ENCODE results near the gene CTU2. TPM values are rescaled to one million over a fixed set of nuclear protein-coding genes. Genes with fewer than 3 reads are reported as not detected.

CTU2 gene
- total RNA-seq, 4 donors from 2014 or later: 4.4 to 13.2 (median 6.3) TPM

DNA sequence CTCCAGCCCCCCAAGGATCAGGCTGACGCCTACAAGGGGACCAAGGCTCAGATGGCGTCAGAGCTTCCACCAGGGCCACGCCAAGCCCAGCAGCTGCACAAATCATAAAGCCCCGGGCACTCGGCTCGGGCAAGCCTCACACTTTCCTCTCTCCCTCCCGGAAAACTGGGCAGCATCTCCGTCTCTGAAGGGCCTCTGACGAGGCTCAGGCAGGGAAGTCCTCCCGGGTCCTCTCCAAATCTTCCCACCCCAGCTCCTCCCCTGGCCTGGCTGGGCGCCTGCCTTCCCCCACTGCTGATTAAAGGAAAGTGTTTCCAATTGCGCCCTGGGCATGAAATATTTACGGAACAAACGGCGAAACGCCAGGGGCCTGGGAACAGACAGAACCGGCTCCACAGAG, 40.2 kb downstream of the CTU2 start:
- peaks cover 0 to 45% (median 7%) of the 10 kb centered on the region in 3 donors for H3K36me3 ChIP-seq
- no peaks in the 10 kb centered on the region for H3K9me3 ChIP-seq
- TF ChIP-seq POLR2A (IDR thresholded peaks at IDR 0.05): no peak
- TF ChIP-seq, protein P1, sequence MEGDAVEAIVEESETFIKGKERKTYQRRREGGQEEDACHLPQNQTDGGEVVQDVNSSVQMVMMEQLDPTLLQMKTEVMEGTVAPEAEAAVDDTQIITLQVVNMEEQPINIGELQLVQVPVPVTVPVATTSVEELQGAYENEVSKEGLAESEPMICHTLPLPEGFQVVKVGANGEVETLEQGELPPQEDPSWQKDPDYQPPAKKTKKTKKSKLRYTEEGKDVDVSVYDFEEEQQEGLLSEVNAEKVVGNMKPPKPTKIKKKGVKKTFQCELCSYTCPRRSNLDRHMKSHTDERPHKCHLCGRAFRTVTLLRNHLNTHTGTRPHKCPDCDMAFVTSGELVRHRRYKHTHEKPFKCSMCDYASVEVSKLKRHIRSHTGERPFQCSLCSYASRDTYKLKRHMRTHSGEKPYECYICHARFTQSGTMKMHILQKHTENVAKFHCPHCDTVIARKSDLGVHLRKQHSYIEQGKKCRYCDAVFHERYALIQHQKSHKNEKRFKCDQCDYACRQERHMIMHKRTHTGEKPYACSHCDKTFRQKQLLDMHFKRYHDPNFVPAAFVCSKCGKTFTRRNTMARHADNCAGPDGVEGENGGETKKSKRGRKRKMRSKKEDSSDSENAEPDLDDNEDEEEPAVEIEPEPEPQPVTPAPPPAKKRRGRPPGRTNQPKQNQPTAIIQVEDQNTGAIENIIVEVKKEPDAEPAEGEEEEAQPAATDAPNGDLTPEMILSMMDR (IDR thresholded peaks at IDR 0.05): no peak
- H3K27me3 ChIP-seq: no peaks in the 10 kb centered on the region
- DNase-seq: no peak
- H3K27ac ChIP-seq: peak overlapping the region; percentile 27 to 77 (median 66)
- WGBS, 2 donors: 34% methylated on average over 3 of the region's 17 CpGs; no CpG with 5 or more reads in 1 of the 2 donors
- peak overlapping the region in 1 of 4 donors; percentile 15 for H3K4me3 ChIP-seq
- intact Hi-C loops (cut with DNase I): no loop called here
- H3K4me1 ChIP-seq: peaks cover 19 to 59% (median 45%) of the 10 kb centered on the region in 3 donors

DNA sequence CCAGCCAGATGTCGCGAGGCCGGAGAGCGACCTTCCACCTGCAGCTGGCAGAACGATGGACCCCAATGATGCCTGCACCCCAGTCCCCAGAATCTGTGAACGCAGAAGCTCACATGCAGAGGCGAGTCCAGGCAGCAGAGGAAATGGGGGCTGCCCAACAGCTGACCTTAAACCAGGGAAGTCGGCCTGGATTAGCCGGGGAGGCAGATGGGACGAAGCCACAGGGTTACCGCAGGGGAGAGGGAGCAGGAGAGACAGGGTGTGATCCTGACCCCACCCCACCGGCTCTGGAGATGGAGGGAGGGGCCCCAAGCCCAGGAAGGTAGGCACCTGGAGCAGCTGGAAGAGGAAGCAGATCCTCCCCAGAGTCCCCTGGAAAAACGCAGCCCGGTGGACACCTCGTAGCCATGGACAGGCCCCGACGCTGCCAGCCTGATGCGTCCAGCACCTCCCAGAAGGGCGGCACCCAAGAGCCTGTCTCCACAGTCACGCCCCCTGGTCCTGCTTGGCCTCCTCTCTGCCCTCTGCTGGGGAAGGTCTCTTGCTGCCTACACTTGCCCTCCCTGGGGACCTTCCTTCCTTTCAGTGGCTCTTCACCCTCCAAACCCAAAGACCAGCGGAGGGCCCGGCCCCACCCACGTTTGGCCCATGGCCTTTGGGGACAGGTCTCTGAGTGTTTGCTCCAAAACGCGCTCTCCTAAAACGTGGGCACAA, 41.4 kb downstream of the CTU2 start:
- no peaks in the 10 kb centered on the region for H3K9me3 ChIP-seq
- H3K36me3 ChIP-seq: peaks cover 0 to 40% (median 0%) of the 10 kb centered on the region in 3 donors
- H3K4me3 ChIP-seq: no peak overlapping the region
- no peaks in the 10 kb centered on the region for H3K27me3 ChIP-seq
- intact Hi-C loops (cut with DNase I): no loop called here
- peaks cover 19 to 58% (median 45%) of the 10 kb centered on the region in 3 donors for H3K4me1 ChIP-seq
- DNase-seq: no peak
- peak overlapping the region in 2 of 4 donors; percentile 39 to 77 for H3K27ac ChIP-seq
- TF ChIP-seq, protein P1 (IDR thresholded peaks at IDR 0.05): peak in 4 of 6 experiments; percentile 4 to 53 (median 18)
- no peak for TF ChIP-seq POLR2A (IDR thresholded peaks at IDR 0.05)
- WGBS, 2 donors: 78% methylated on average over 17 to 18 of the region's 26 CpGs

DNA sequence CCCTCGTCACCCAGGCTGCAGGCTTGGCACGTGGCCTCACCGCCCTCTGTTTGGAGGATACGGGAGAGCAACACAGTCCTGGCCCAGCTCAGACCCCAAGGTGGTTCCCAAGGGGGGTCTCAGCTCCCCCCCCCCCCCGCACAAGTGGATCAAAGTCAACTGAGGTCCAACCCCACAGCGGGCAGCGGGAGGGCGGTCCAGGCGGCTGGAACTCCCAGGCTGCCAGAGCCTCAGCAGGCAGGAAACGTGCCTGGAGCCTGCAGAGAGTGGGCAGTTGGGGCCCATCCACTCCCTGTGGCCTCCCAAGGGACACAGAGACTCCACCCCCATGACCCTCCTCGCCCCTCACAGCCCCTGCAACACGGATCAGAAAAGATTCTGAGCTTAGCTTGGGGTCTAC, 42.1 kb downstream of the CTU2 start:
- H3K4me3 ChIP-seq: no peak overlapping the region
- no peak for TF ChIP-seq POLR2A (IDR thresholded peaks at IDR 0.05)
- TF ChIP-seq, protein P1 (IDR thresholded peaks at IDR 0.05): no peak
- 60 to 95% methylated on average over 1 to 4 of the region's 12 CpGs for WGBS, 2 donors
- no peak overlapping the region for H3K27ac ChIP-seq
- H3K36me3 ChIP-seq: peaks cover 0 to 34% (median 0%) of the 10 kb centered on the region in 3 donors
- no peaks in the 10 kb centered on the region for H3K27me3 ChIP-seq
- intact Hi-C loops (cut with DNase I): no loop called here
- H3K4me1 ChIP-seq: peaks cover 20 to 53% (median 40%) of the 10 kb centered on the region in 3 donors
- no peak for DNase-seq
- H3K9me3 ChIP-seq: no peaks in the 10 kb centered on the region

DNA sequence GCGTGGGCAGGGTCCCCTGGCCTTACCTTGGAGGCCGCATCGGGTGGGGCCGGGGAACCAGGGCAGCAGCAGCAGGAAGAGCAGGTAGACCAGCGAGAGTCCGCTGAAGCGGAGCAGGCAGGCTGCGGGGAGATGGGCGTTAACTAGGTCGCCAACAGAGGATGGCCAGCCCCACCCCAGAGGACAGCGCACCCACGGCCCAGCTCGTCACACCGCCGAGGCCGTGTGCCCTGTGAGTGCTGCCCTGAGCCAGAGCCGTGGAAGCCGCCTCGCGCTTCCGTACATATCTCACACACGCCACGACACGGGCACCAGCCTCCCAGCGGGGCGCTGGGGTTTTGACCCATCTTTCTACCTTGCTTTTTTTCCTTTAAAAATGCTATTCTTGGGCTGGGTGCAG, 43.1 kb downstream of the CTU2 start:
- TF ChIP-seq POLR2A (IDR thresholded peaks at IDR 0.05): no peak
- Histone ChIP-seq H3K36me3 (peaks cover 0 to 34% (median 0%) of the 10 kb centered on the region in 3 donors), H3K27ac (no peak overlapping the region), H3K4me1 (peaks cover 19 to 53% (median 33%) of the 10 kb centered on the region in 3 donors), H3K27me3 (no peaks in the 10 kb centered on the region), H3K9me3 (no peaks in the 10 kb centered on the region), H3K4me3 (no peak overlapping the region)
- DNase-seq: no peak
- 89 to 95% methylated on average over 20 to 22 of the region's 26 CpGs for WGBS, 2 donors
- intact Hi-C loops (cut with DNase I): no loop called here

DNA sequence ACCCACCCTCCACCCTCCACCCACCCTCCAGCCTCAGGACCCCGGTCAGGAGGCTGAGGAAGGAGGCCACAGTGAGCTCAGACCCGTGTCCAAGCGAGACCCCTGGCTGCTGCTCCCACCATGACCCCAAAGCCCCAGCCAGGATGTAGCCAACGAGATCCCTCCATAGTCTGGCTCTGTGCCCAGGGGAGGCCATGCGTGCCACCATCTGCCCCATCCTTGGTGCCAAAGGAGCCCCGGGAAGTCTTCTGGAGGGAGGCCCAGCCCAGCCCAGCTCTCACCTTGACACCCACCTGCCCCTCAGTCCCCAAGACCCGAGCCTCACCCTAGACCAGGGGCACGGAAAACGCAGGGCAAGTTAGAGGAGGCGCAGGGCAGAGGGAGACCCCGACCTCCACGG, 44.6 kb downstream of the CTU2 start:
- H3K27me3 ChIP-seq: no peaks in the 10 kb centered on the region
- WGBS, 2 donors: no CpG with 5 or more reads among the region's 12 CpGs
- DNase-seq: no peak
- H3K9me3 ChIP-seq: no peaks in the 10 kb centered on the region
- no peak for TF ChIP-seq POLR2A (IDR thresholded peaks at IDR 0.05)
- TF ChIP-seq, protein P1 (IDR thresholded peaks at IDR 0.05): no peak
- peaks cover 0 to 34% (median 0%) of the 10 kb centered on the region in 3 donors for H3K36me3 ChIP-seq
- H3K27ac ChIP-seq: no peak overlapping the region
- H3K4me1 ChIP-seq: peaks cover 21 to 53% (median 37%) of the 10 kb centered on the region in 3 donors
- intact Hi-C loops (cut with DNase I): no loop called here
- no peak overlapping the region for H3K4me3 ChIP-seq

All from esophagus squamous epithelium (tissue), 5 donors.